HG03196 (cell line): ENCODE measurements around the gene PLXNA1.
A peak's percentile ranks its signal among the peaks of the same experiment; 100 is the strongest.

Experiments used
- ATAC-seq: cut with Tn5 transposase; IDR thresholded peaks from one replicate; pipeline ENCODE4 v1.9.1; 2021; ENCODE audit not compliant: unreplicated experiment

Gene PLXNA1

DNA sequence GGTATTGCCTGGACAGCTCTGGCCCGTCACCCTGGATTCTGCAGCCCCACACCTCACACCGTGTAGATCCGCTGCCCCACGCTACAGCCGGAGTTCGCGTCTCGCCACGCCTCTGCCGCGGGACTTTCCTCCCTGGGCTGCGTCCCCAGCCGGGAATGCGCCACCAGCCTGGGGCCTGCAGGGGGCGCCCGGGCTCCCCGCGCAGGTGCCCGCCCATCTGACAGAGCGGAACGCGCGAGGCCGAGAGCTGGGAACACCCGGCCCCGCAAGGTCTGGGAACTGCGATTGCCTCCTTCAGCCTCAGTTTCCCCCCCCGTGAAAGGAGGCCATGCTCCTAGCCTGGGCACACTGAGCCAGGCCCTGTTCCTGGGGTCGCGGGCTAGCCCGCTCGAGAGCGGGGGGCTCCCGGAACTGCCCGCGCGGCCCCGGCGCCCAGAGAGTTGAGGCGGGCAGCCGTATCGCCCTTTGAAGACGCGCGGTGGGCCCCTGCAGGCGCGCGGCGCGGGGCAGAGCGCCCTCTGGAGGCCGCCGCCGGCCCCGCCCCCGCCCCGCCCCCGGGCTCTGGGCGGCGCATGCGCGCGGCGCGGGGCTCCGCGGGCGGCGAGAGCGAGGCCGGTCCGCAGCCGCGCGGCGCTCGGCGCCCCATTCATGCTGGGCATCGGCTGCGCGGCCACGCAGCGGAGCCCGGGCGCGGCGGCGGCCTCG is at the start of gene PLXNA1:
TSS of gene PLXNA1 (plus strand) at position 645 of the 705 bp plus-strand sequence. CDS start 5,479 bp downstream, outside the sequence.
- ATAC-seq = peak; percentile 67

- no peak for ATAC-seq
Observed at GRCh38 chr3:126934031-126934531, 48.8 kb upstream of the PLXNA1 start.

DNA sequence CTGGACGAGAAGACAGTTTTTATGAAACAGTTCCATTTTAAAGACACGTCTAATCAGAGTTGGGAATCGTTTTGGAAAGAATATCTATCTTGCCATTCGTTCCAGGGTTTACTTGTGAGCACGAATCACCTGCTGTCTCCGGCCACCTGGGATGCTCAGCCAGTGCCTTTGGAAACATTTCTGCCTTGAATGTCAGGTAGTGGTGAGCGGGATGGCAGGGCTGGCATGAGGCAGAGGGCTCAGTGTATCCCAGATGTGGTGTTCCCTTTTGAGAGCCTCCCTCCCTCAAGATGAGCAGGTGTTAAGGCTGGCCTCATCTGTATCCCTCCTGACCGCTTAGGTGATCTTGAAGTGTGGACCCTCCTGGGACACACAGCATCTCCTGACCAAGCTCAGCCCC is 47.9 kb upstream of the PLXNA1 start:
- ATAC-seq = no peak

DNA sequence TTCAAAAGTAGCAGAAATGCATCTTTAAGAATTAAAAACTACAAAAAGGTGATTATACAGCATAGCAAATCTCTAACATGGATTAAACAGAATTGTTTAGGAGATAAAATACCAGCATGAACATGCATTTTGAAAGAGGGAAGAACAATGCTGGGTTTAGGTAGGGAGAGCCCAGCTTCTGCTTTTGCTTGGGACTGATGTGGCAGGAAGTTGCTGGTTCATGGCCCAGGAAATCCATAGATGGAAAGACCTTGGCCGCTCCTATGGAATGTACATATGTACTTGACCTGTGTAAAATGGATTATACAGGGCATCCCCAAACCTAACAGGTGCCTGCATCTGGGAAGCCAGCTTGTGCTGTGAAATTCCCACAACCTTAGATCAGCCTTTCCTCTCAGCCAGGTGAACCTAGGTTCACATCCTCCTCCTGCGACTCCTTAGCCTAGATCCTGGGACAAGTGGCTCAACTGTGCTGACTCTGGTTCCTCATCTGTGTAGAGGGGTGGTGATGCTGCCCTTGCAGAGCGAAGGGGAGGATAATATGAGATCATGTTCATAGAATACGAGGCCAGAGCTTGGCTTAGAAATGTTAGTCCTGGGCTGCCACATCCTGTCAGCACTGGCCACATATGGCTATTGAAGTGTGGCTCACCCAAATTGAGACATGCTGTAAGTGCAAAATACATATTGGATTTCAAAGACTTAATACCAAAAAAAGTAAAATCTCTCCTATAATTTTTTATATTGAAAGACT is 47.0 kb upstream of the PLXNA1 start:
- no peak for ATAC-seq

DNA sequence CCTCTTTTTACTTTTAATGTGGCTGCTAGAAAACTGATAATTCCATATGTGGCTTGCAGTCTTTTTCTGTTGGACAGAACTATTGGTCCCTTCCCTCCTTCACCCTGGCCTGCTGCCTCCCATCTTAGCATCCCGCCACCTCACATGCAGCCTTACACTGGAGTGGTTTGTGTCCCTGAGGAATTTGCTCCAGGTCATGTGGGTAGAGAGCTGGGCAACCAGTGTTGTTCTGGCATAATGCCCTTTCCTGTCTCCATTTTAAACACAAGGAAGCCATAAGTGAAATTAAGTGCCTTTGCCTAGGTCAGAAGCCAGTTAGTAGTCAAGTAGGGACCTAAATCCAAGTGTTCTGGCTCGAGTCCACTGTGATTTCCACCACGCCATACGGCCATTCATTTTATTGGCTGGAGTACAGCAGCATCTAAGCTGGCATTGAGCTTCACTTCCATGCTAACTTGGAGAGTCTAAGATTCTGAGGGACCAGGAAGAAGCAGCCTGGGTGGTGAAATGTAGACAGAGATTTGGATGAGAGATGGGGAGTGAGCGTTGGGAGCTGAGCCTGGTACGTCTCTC is 46.0 kb upstream of the PLXNA1 start:
- no peak for ATAC-seq

GRCh38 chr3:126937533-126937932 is 45.4 kb upstream of the PLXNA1 start:
- ATAC-seq = no peak

- no peak for ATAC-seq
Observed at GRCh38 chr3:126937973-126938372, 44.9 kb upstream of the PLXNA1 start.

DNA sequence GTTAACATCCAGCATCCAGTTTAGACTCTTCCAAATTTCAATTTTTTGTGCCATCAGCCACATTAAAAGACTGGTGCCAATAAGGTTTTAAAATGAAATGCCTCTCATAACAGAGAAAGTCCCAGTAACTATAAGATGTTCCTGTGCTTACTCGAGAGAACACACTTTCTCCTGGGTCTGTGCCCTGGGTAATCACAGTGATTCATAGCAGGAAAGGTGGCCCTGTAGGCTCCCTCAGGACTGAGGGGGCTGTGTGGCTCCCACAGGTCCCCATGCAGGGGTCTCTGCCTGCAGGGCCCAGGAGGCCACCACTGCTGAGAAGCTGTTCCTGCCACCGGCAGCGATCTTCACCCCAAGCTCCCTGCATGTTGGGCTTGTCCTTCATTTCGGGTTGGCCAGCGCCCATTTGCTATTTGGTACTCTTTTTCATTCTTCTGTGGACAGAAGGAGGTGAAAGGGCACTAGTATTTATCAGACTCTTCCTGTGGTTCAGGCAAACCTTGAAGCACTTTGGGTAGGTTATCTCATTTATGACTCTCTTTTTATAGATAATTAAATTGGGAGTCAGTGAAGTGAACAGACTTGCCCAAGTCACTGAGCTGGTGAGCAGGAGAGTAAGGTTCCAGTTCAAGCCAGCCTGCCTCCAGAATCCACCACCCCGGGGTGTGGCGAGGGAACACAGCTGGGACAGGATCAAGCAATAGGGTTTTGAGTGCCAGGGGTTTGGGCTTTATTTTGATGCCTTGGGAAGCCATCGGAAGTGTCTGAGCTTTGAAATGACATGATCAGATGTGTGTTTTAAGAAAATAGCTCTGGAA is 44.2 kb upstream of the PLXNA1 start:
- no peak for ATAC-seq

DNA sequence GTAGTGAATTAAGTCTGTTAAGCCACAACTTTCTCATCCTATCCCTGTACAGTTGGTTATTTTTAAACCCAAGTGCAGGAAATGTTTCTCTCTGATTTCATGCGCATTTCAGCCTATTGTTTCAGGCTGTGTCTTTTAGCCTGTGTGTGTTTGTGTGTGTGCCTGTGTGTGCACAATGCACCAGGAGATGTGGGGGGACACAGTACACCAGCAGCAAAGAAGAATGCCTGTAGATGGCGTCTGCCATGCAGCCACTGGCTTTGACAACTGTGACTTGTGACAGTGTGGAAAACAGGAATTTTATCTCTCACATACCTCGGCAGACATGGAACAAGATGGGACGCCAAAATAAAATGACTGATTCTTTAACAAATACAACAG is 43.6 kb upstream of the PLXNA1 start:
- ATAC-seq = no peak

DNA sequence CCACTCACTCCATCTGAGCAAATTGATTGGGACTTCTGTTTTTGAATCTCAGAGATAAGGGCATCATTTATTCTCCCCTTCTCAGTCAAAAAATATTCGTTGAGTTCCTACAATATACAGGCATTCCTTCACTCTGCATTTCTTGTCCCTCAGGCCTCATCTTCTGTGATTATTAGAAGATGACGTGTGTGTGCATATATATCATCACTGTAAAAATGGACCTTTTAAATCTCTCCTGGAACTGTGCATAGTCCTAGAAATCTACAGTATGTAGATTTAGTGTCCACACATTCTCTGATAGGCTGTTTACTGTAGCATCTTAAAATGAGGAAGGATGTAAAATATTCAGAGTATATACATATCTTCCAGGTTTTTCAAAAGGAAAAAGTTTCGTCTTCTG is 43.2 kb upstream of the PLXNA1 start:
- ATAC-seq = no peak

GRCh38 chr3:126941721-126942270 is 41.1 kb upstream of the PLXNA1 start:
- ATAC-seq = no peak

- ATAC-seq = no peak
Observed at GRCh38 chr3:126944089-126944965, 38.6 kb upstream of the PLXNA1 start.

GRCh38 chr3:126945171-126945721 is 37.7 kb upstream of the PLXNA1 start:
- no peak for ATAC-seq

GRCh38 chr3:126945891-126946290 is 37.0 kb upstream of the PLXNA1 start:
- ATAC-seq = no peak

GRCh38 chr3:126946405-126946804 is 36.5 kb upstream of the PLXNA1 start:
- ATAC-seq = no peak

- ATAC-seq = no peak
Observed at GRCh38 chr3:126947429-126947828, 35.5 kb upstream of the PLXNA1 start.

DNA sequence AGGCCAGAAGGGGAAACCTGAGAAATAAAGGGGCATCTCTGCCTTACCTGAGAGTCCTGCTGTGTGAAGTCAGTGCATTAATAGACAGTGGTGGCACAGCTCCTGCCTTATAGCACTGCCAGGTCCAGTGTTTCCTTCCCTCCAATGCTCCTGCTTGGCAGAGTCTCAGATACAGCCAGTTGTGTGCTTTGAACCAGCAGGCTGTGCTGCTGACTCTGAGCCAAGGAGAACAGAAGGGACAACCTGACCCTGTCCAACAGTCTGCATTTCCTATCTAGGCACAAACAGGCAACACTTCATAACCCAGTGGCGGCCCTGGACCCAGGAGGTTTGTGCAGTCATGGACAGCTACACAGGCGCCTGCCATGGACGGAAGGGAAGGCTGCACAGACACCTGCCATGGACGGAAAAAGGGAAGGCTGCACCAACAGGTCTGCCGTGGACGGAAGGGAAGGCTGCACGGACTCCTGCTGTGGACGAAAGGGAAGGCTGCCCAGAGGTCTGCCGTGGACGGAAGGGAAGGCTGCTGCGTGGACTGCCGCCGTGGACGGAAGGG is 33.9 kb upstream of the PLXNA1 start:
- ATAC-seq = no peak

GRCh38 chr3:126951561-126951960 is 31.4 kb upstream of the PLXNA1 start:
- no peak for ATAC-seq

GRCh38 chr3:126952261-126952982 is 30.5 kb upstream of the PLXNA1 start:
- no peak for ATAC-seq
